ENCODE results near the gene TMEM182. TPM values are rescaled to one million over a fixed set of nuclear protein-coding genes. Genes with fewer than 3 reads are reported as not detected.

The TMEM182 gene
- total RNA-seq, 2 donors from 2014 or later = 126 to 138 TPM

- ATAC-seq = peak; percentile 81 to 82
- DNase-seq = peak; percentile 36
- intact Hi-C loops (cut with DNase I) = no loop called here
Measured at GRCh38 chr2:102841107-102841840, 79.4 kb downstream of the TMEM182 start.

DNA sequence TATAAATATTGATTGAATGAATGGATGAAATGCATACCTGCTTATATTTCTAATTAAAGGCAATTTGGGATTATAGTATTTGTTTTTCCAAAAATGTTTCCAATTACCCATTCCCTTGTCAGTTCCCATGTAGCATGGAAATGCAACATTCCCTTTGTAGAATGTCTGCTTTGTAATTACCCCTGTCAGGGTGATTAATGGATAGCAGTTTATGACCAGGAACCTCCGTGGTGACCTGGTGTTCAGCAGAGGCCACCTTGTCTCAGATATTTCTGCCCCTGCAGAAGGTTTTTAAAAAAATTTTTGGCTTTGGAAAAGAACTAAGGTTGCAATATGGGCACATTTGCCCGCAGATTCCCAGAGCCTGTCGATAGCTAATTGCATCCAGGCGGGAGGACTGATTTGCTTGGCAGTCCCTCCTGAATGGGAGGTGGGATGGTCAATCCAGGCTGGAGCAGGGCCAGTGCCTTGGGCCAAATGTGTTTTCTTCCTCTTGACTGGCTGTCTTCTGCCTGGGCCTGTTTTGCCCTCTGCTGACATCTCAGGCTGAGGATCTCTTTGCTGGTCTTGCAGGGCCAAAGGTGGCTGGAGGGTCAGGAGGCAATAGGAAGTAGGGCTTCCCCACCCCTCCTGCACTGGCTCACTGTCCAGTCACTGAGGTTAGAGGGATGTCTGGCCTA is 82.1 kb downstream of the TMEM182 start:
- intact Hi-C loops (cut with DNase I) = no loop called here
- ATAC-seq = no peak
- no peak for DNase-seq

- DNase-seq (no peak), ATAC-seq (no peak)
- intact Hi-C loops (cut with DNase I) = no loop called here
Measured at GRCh38 chr2:102844911-102845310, 83.1 kb downstream of the TMEM182 start.

DNA sequence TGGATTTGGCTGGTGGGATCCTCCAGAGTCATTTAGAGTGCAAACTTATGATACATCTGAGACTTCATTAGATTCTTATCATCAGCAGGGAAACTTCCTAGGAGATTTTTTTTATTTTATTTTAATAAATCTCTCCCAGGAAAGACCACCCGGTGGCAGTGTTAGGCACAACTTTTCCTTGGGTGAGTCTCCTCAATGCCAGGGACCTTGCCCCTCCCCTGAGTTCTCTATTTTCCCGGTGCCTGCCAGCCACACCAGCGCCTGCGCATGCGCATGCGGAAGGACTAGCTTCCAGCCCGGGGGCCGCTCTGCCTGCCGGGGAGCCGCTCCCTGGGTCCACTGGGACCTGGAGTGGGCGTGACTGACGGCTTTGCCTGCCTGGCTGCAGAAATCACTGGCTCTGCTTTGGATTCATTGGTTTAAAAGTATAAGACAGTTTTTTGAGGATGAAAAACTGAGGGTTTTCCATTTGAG is 86.6 kb downstream of the TMEM182 start:
- DNase-seq (peak; percentile 90), ATAC-seq (peak; percentile 97 to 98)
- intact Hi-C loops (cut with DNase I) = no loop called here

GRCh38 chr2:102850888-102851287 is 89.1 kb downstream of the TMEM182 start:
- ATAC-seq = no peak
- intact Hi-C loops (cut with DNase I) = no loop called here
- DNase-seq = no peak

DNA sequence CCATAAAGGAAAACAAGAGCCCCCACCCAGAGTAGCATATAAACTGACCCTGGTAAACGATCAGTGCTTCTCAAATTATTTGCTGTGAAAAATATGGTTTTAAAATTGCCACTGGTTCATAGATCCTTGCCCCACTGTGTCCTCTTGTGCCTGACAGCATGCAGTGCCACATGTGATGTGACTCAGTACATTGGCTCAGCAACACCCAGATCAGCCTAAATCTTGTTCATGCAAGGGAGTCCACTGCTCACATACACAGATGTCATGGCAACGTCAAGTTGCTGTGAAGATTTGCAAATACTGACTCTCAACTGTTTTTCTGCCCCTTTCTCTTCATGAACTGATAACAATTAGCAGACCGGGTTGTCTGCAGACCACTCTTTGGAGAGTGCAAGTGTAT is 91.0 kb downstream of the TMEM182 start:
- ATAC-seq (no peak), DNase-seq (no peak)
- intact Hi-C loops (cut with DNase I) = no loop called here

Other genes starting within 250 kb of the TMEM182 start
- gene SLC9A2, start 142.5 kb upstream of the TMEM182 start, total RNA-seq = under 1 TPM in 1 of 2 donors, not detected in 1; 0.03 TPM

Measured in left cardiac atrium (tissue), 4 donors.